Esophagus squamous epithelium (tissue), 5 donors: ENCODE results near the gene RAET1G. TPM values are rescaled to one million over a fixed set of nuclear protein-coding genes. Genes with fewer than 3 reads are reported as not detected.
"Not testable (repeated sequence)": the region's sequence is repeated elsewhere in the genome, so short reads cannot be mapped to it uniquely, and the experiment has no call there.

Source experiments
- DNase-seq: peaks from one replicate; lab custom pipeline; 2025; lab: John Stamatoyannopoulos, UW
- H3K27ac ChIP-seq, 4 donors: fragments of 200-600 bp; sonication (generic); one replicate each; pipeline ENCODE4 v1.5.1; 2016 to 2019; ENCODE audit warnings: mild to moderate bottlenecking in 1 of 4
- H3K27me3 ChIP-seq, 4 donors: fragments of 200-600 bp; sonication (generic); 1 replicate in 3 of 4; 2 replicates in 1 of 4; pipeline versions ENCODE4 v1.5.1 to v1.6.0; 2017 to 2021; ENCODE audit warnings: antibody characterized with exemption in 1 of 4
- H3K36me3 ChIP-seq, 3 donors: fragments of 200-600 bp; sonication (generic); one replicate each; pipeline ENCODE4 v1.5.1; 2016 to 2019
- H3K4me1 ChIP-seq, 3 donors: fragments of 200-600 bp; sonication (generic); one replicate each; pipeline ENCODE4 v1.5.1; 2017 to 2019
- H3K4me3 ChIP-seq, 4 donors: fragments of 200-600 bp; sonication (generic); 1 replicate in 3 of 4; 2 replicates in 1 of 4; pipeline ENCODE4 v1.5.1; 2016 to 2019; ENCODE audit warnings: mild to moderate bottlenecking in 2 of 4, moderate library complexity in 1 of 4
- H3K9me3 ChIP-seq, 3 donors: fragments of 200-600 bp; sonication (generic); one replicate each; pipeline ENCODE4 v1.5.1; 2016 to 2019
- CTCF ChIP-seq, 6 experiments: fragments of 450-650 bp in 4 of 6; fragments of 200-600 bp in 2 of 6; sonication (generic) in 2 of 6; IDR thresholded peaks; one replicate each; pipeline ENCODE4 v1.5.1; 2016 to 2019; ENCODE audit warnings: antibody characterized with exemption in 6 of 6, mild to moderate bottlenecking in 4 of 6, moderate library complexity in 4 of 6
- POLR2A ChIP-seq, 4 donors: fragments of 450-650 bp; IDR thresholded peaks; one replicate each; pipeline ENCODE4 v1.6.1; 2017; ENCODE audit warnings: antibody characterized with exemption in 4 of 4, mild to moderate bottlenecking in 4 of 4, moderate library complexity in 3 of 4
- WGBS, 2 donors: methylation state at CpG; one replicate each; pipeline ENCODE4 v1.1.5; 2018; 5-methylcytosine and 5-hydroxymethylcytosine counted together
- intact Hi-C: fragments of 100-400 bp; cut with DNase I; formaldehyde crosslinking; loops from one replicate; pipeline ENCODE4 v1.15.0; 2022
- total RNA-seq, 4 donors: library from RNA; depleted of rRNA; stranded (reverse); fragments of >200 nt; gene quantifications; one replicate each; pipeline ENCODE4 v1.1.0, GENCODE V29; 2016
- donor health status: DM: yes; HTN: yes; CAD: no.

RAET1G gene
- total RNA-seq, 4 donors from 2014 or later: 9.0 to 26.8 (median 13.5) TPM

- no peaks in the 10 kb centered on the region for H3K36me3 ChIP-seq
- H3K9me3 ChIP-seq: peaks cover 0 to 12% (median 7%) of the 10 kb centered on the region in 3 donors
- intact Hi-C loops: no loop called here
- no peak for TF ChIP-seq POLR2A (IDR thresholded peaks at IDR 0.05)
- no peak overlapping the region for H3K4me3 ChIP-seq
- H3K27ac ChIP-seq: no peak overlapping the region
- peaks cover 0 to 3% (median 0%) of the 10 kb centered on the region in 3 donors for H3K4me1 ChIP-seq
- 88% methylated on average over 8 of the region's 9 CpGs; no CpG with 5 or more reads in 1 of the 2 donors for WGBS, 2 donors
- H3K27me3 ChIP-seq: no peaks in the 10 kb centered on the region
- DNase-seq: no peak
Observed at GRCh38 chr6:149909701-149910470, 13.0 kb downstream of the RAET1G start.

DNA sequence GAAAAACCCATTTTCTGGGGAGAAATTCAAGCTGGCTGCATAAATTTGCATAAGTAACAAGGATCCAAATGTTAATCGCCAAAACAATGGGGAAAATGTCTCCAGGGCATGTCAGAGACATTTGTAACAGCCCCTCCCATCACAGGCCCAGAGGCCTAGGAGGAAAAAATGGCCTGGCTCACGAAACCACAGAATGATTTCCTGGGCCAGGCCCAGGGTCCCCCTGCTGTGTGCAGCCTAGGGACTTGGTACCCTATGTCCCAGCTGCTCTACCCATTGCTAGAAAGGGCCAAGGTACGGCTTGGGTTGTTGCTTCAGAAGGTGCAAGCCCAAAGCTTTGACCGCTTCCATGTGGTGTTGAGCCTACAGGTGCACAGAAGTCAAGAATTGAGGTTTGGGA, 14.4 kb downstream of the RAET1G start:
- peaks cover 0 to 12% (median 0%) of the 10 kb centered on the region in 3 donors for H3K4me1 ChIP-seq
- H3K4me3 ChIP-seq, DNase-seq, intact Hi-C loops, H3K27me3 ChIP-seq, H3K27ac ChIP-seq, H3K36me3 ChIP-seq: not testable (repeated sequence)
- peaks cover 0 to 12% (median 7%) of the 10 kb centered on the region in 3 donors for H3K9me3 ChIP-seq
- WGBS, 2 donors: 60 to 67% methylated on average over 2 to 3 of the region's 4 CpGs

GRCh38 chr6:149907317-149907716, 15.6 kb downstream of the RAET1G start:
- no peaks in the 10 kb centered on the region for H3K36me3 ChIP-seq
- 72 to 75% methylated on average over 2 of the region's 2 CpGs for WGBS, 2 donors
- H3K4me1 ChIP-seq: peaks cover 0 to 12% (median 0%) of the 10 kb centered on the region in 3 donors
- TF ChIP-seq POLR2A (IDR thresholded peaks at IDR 0.05): no peak
- TF ChIP-seq CTCF (IDR thresholded peaks at IDR 0.05): no peak
- peaks cover 0 to 12% (median 7%) of the 10 kb centered on the region in 3 donors for H3K9me3 ChIP-seq
- DNase-seq: no peak
- no peak overlapping the region for H3K27ac ChIP-seq
- no peak overlapping the region for H3K4me3 ChIP-seq
- no peaks in the 10 kb centered on the region for H3K27me3 ChIP-seq
- intact Hi-C loops: no loop called here

- no peak for DNase-seq
- intact Hi-C loops: no loop called here
- no peaks in the 10 kb centered on the region for H3K36me3 ChIP-seq
- H3K27me3 ChIP-seq: no peaks in the 10 kb centered on the region
- WGBS, 2 donors: 86 to 97% methylated on average over 1 to 4 of the region's 4 CpGs
- H3K27ac ChIP-seq: no peak overlapping the region
- H3K4me1 ChIP-seq: peaks cover 1 to 18% (median 1%) of the 10 kb centered on the region in 3 donors
- H3K4me3 ChIP-seq: no peak overlapping the region
- peaks cover 0 to 12% (median 7%) of the 10 kb centered on the region in 3 donors for H3K9me3 ChIP-seq
- TF ChIP-seq POLR2A (IDR thresholded peaks at IDR 0.05) (no peak), CTCF (IDR thresholded peaks at IDR 0.05) (no peak)
Observed at GRCh38 chr6:149906405-149906804, 16.5 kb downstream of the RAET1G start.

GRCh38 chr6:149905911-149906371, 17.0 kb downstream of the RAET1G start:
- H3K4me1 ChIP-seq: peaks cover 6 to 23% (median 6%) of the 10 kb centered on the region in 3 donors
- WGBS, 2 donors: 78% methylated on average over 5 of the region's 6 CpGs; no CpG with 5 or more reads in 1 of the 2 donors

More at GRCh38 chr6:149905911-149906371, 17.0 kb downstream of the RAET1G start:
- H3K36me3 ChIP-seq: no peaks in the 10 kb centered on the region
- intact Hi-C loops: no loop called here
- H3K9me3 ChIP-seq: peaks cover 0 to 12% (median 7%) of the 10 kb centered on the region in 3 donors
- no peak for TF ChIP-seq CTCF (IDR thresholded peaks at IDR 0.05)
- no peak for TF ChIP-seq POLR2A (IDR thresholded peaks at IDR 0.05)
- no peak overlapping the region for H3K27ac ChIP-seq
- no peaks in the 10 kb centered on the region for H3K27me3 ChIP-seq
- no peak for DNase-seq
- H3K4me3 ChIP-seq: no peak overlapping the region
